Middle frontal gyrus (tissue), 1 donor: ENCODE results near the gene FAF1.

Source experiments
- DNase-seq: peaks from one replicate; pipeline ENCODE4 v3.0.0-alpha.2; 2015; ENCODE audit warnings: low spot score; ENCODE audit errors: extremely low spot score

The FAF1 gene

DNA sequence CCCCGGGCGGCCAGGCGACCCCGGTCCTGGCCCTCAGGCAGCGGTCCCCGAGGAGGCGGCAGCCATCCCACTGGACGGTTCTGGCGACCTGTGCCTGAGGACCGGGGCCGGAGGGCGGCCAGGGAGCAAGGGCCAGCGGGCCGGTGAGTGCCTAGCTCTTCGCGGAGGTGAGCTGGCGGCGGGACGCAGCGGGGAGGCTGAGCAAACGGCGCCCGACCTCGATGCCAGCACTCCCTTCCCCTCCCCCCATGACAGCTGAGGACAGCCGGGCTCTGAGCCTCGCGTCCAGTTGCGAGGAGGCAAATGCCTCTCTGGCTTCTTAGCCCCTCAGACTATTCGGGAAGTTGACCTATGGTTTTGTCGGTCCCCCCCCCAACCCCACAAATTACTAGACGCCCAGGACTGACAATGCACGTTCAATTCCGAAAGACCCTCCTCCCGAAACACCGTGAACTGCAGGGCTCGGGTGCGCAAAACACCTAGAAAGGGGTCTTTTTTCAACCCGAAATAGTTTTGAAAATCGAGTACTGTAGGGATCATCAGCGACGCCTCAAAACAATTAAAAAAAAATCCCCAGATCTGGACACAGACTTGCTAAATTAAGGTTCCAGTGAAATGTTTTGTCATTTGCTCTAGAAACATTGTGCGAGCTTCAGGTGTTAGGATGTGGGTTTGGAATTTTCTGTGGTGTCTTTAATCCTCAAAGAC, 18.2 kb upstream of the FAF1 start:
- DNase-seq: no peak

DNA sequence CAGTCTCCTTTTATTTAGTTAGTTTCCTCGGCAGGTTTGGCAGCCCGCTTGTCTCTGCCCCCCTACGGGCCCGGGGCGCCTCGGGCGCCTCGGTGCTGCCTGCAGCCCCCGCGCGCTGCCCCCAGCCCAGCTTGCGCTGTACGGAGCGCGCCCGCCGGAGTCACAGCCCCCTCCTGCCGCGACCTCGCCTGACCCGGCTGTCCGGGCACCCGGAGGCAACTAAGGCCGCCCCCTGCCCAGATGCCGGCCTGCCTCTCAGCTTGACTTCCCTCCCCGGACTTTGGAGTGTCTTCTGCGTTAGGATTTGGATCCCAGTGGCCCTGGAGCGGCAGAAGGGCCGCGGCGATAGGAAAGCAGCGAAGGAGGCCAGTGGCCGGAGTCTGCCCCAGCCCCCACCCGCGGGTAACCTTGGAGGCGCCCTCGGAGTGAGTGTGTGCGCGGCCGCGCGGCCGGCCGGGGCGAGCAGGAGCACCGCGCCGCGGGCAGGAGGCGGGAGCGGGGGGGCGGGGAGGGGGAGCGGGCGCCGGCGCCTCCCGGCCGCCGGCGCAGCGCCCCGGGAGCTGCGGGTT, 17.6 kb upstream of the FAF1 start:
- no peak for DNase-seq

DNA sequence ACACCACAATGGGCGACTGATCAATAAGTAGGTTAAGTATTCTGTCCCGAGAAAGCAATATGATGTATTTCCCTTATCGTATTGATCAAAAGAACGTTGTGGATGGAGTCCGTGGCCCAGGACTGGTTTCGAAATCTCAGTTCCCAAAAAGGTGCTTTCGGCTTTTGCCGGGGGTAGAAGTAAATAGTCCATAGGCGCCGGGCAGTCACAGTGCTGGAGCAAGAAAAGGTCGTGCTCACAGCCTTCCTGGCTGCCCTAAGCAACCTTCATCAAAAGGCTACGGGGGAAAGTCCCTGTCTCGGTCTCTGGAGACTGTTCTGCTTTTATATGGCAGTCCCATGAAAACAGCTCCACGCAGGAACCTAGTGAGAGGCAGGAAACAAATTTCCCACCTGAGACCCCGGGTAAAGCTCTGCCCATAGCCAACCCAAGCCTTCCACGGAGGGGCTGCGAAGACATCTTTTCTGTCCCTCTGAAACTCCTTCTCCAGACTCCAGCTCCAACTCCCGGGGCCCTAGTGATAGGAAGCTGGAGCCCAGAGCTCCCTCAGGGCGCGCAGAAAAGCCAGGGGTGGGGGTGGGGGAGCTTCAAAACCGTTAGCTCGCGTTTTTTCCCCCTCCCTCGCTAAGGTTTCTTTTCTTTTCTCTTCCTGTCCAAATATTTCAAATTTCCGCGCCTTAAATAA, 17.0 kb upstream of the FAF1 start:
- DNase-seq: no peak

DNA sequence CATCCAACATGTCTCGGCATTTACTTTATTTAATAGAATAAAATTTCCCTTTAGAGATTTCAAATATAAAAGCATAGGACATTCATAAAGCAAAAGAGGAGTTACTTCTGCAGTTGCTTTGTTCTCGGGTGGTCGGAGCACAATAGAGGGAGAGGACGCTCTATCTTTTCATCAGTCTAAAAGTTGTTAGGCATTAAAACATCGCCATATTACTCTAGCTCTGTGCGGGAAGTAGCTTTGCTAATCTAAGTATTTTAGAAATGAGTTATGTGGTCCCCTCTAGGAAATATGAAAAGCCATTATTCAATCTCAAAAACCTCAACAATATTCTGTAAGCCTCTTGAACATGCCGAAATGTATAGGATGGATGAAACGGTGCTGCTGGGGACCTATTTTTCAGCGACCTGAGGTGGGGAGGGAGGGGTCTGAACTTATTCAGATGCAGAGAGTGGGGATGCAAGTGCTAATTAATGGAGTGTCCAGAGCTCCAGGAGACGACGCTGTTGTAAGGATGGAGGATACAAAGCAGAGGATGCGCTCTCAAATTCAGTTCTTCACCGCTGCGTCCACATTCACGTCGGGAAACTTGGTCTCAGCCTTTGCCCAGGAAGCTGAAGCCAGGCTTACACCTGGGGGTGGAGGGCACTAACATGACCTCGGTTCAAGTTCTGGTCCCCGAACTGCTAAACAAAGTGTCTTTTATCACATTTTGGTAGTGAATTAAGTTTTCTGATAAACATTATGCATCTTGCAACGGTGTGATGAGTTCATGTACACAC, 16.2 kb upstream of the FAF1 start:
- no peak for DNase-seq

DNA sequence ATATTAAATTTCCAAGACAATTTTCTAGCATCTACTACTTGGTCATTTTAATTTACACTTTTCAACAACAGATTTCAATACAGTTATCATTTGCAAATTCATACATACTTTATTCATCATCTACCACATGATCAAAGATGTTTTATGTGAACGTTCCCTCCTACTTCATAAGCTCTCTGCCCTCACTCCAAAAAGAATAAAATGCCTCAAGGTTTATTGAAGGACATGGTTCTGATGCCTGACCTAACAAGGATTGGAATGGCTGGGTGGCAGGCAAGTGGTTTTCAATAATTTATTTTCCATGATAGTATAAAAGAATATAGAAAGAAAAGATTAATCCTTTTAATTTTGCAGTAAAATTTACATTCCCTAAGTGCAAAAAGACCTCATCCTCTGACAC, 15.4 kb upstream of the FAF1 start:
- no peak for DNase-seq

DNA sequence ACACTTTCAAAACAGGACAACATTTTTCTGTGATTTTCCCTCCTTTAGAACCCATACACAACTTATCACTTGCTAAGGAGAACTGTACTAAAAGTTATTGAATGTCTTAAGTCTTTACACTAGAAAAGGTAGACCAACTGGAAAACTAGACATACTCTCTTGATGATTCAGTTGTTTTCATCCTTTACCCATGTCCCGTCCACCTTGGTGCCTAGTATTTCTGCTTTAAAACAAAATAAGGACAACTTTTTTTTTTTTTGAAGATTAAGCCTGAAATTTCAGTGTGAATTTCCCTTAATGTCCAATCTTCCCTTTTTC, 14.5 kb upstream of the FAF1 start:
- no peak for DNase-seq

DNA sequence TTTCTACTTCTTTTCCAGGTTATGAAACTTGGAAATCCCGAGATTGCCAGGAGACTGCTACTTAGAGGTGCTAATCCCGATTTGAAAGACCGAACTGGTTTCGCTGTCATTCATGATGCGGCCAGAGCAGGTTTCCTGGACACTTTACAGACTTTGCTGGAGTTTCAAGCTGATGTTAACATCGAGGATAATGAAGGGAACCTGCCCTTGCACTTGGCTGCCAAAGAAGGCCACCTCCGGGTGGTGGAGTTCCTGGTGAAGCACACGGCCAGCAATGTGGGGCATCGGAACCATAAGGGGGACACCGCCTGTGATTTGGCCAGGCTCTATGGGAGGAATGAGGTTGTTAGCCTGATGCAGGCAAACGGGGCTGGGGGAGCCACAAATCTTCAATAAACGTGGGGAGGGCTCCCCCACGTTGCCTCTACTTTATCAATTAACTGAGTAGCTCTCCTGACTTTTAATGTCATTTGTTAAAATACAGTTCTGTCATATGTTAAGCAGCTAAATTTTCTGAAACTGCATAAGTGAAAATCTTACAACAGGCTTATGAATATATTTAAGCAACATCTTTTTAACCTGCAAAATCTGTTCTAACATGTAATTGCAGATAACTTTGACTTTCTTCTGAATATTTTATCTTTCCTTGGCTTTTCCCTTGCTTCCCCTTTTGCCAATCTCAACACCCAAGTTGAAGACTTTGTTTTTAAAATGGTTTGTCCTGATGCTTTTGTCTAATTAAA, 14.0 kb upstream of the FAF1 start:
- DNase-seq: no peak

DNA sequence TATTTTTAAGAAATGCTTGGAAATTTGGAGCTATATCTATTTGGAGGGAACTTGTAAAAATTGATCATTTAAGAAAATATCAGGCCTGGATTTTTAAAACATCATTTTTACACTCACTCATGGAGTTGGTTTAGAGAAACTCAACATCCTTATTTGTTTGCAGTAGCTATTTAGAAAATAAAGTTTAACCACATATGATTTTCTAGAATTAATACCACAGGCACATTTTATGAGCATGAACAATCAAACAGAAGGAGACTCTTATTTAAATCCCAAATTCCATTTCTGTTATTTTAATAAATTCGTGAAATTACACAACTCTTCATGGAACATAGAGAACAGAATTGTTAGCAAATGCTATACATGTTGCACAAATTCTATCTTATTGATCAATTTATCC, 13.2 kb upstream of the FAF1 start:
- no peak for DNase-seq

DNA sequence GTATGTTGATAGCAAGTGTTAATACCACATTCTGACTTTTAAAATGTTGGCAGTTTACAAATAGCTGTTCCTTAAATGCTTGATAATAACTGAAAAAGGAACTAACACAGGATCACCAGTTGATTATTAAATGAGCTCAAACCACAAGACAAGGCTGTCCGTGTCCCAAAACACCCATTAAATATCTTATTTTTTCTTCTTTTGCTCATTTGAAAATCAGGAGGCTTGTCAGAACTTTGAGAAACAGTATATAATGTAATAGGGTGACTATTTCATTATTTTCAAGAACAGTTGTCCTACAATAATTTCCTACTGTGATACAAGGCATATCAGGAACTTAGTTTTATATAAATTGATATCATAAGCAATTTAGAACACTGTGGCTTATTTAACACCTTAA, 12.7 kb upstream of the FAF1 start:
- no peak for DNase-seq

DNA sequence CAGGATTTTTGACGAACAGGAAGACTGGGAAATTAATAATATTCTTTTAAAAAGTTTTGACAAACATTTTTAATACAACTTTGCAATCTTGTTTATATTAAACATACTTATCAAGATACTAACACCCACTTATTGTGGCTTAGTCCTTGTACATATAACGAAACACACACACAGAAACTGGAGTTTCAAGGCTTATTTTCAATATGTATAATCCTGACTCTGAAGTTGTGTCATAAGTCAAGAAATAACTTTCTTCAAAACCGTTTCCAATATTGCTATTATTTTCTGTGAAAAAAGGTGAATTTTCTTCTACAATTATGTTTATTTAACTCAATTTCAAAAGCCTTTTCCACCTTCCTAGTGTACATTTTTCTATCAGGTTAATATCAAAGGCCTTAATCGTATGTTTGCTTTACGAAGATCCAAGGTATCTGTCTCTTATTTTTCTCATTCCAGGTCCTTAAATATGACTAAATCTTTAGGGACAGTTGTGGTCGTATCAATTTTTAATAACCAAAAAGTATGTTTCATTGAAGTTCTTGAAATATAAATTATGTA, 11.8 kb upstream of the FAF1 start:
- no peak for DNase-seq

DNA sequence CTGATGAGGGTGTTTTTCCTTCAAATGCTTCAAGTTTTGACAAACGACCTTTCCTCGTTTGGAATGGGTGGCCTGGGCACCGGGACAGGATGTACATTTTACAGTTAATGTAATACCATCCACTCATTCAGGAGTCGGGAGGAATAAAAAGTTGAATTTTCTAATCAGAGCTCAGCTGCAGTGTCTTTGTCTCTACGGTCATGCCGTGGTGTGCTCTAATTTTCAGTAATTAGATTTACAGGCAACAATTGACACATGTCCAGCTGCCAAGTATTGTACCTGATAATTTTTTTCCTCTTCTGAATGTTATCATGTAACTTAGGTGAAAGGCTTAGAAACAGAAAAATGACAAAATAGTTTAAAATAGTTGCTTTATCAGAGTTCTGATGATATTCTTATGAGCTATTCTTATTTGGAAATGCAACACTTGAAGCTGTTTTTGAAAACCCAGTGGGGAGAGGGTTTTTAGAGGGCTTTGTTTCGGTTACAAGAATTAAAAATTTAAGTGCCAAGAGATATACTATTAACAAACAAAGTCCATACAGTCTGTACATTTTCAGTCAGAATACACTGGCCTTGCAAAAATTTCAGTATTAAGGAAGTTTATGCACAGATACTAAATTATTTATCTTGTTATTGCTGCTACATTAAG, 11.0 kb upstream of the FAF1 start:
- DNase-seq: no peak

DNA sequence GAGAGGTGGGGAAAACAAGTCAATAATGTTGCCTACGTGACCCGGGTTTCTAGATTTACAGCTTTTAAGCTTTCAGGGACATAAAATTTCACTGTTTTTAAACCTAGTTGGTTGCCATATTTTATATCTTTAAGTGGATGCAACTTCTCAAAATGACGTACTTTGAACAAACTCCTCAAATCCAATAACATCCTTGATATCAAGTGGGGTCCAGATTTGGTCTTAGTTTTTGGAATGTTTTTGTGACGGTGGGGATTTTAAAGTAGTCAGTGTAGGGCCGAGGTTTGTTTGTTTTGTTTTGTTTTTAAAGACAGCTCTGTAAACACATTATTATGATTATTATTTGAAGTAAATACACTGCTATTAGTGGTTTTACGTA, 10.4 kb upstream of the FAF1 start:
- no peak for DNase-seq

DNA sequence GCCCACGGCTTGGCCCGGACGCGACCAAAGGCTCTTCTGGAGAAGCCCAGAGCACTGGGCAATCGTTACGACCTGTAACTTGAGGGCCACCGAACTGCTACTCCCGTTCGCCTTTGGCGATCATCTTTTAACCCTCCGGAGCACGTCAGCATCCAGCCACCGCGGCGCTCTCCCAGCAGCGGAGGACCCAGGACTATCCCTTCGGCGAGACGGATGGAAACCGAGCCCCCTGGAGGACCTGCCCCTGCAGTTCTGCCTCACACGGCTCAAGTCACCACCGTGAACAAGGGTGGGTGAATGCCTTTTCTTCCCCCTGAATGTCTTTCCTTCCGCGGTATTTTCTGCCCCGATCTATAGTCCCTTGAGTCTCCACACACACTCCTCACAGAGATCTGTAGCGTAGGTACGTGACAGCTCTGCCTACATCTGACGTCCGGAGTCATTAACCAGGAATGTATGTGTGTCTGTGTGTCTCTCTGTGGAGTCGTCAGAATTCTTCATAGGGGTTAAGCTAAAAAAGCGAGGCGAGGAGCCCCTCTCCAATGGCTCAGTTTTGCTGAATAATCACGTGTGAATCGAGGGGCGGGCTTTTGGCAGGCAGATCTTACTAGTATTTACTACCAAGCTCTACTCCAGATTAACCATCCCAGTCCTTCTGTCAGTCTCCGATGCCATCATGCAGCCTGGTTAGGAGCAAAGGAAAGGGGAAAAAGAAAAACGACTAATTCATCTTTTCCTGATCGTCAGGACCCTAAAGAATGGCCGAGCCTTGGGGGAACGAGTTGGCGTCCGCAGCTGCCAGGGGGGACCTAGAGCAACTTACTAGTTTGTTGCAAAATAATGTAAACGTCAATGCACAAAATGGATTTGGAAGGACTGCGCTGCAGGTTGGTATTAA, 9.8 kb upstream of the FAF1 start, which contains the start of gene CDKN2C:
Gene CDKN2C (plus strand): TSS at position 635 of the 898 bp plus-strand sequence. CDS start 124 bp downstream, at position 759.
- DNase-seq: no peak

DNA sequence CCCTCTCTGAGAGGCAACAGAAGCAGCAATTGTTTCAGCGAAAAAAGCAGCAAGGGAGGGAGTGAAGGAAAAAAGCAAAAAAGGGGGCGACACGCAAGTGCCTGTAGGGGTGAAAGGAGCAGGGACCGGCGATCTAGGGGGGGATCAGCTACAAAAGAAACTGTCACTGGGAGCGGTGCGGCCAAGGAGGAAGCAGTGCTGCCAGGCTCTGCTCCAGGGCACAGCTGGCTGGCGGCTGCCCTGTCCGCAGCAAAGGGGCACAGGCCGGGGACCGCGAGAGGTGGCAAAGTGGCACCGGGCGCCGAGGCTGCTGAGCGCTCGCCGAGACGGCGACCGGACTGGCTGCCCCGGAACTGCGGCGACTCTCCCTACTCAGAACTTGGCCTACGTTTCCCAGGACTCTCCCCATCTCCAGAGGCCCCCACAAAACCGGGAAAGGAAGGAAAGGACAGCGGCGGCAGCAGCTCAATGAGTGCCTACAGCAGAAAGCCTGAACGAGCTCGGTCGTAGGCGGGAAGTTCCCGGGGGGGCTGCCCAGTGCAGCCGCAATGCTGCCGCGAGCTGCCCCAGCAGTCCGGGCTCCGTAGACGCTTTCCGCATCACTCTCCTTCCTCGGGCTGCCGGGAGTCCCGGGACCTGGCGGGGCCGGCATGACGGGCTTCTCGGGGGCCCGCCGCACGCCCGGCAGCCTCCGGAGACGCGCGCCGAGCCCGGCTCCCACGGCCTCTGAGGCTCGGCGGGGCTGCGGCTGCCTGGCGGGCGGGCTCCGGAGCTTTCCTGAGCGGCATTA, 8.9 kb upstream of the FAF1 start:
- no peak for DNase-seq

DNA sequence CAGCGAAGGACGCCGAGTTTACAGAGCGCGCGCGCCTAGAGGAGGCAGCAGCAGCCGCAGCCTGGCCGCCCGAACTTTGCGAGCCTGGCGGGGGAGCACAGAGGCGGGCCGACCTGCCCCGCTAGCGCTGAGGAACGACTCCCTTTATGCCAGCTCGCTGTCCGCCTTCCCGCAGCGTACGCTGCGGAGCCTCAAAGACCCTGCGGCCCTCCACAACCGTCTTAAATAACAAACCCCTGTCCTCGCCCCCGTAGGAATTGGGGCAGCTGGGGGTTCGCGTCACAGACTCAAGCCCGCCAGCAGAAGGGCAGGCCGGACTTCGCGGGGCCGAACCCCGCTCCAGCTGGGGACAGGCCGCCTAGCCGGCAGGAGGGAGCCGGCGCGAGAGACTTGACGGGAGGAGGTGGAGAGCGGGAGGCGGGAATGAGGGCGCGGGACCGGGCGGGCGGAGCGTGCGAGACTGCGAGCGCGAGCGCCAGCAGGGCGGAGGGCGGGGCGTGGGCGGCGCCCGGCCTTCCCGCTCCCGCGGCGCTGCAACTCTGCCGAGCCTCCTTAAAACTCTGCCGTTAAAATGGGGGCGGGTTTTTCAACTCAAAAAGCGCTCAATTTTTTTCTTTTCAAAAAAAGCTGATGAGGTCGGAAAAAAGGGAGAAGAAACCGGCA, 8.2 kb upstream of the FAF1 start:
- DNase-seq: peak; percentile 83

DNA sequence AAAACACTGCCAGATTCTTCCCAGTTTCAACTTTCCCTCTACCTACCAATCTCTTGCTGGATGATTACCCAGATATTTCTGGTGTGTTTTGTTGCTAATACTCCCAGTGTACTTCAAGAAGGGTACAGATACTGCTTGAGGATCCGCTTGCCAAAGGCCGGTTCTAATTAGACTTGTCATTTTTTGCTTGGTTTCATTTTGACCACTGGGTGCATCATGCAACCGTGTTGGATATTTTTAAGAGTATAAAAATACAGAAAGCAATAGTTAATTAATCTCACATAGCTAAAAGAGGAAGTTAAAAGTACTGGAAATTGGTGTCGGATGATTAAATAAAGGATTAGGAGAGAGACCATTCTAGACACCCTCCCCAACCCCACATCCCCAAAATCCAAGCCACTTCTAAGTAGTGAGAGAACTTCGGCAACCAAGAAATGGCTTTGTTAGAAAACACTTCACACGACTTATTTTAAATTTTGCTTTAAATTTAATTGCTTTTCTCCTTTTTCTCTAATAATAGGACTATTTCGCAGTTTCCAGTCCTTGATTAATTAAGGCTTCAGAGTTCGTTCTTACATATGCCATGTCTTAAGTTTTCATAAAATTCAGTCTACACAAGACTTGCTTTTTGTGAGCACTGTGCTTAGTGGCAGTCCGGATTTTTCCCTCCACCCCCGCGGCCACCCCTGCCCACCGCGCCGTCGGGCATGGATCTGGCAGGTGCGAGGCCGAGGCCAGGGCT, 7.5 kb upstream of the FAF1 start:
- DNase-seq: no peak

DNA sequence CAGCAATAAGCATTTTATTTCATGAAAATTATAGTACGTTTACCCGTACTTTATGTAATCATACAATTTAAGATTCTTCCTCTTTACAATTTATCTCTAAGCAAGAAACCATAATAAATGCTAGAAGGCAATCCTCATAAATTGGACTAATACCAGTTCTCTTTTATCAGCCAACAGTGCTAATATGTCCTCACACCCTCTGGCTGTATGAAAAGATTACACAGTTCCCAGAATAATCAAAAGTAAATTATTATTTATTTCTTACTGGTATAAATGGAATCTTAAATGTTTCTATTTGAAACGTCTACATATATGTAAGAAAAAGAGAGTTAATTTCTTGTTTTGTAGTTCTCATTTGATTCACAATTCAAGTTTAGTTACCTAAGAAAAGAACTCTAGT, 6.9 kb upstream of the FAF1 start:
- DNase-seq: no peak

DNA sequence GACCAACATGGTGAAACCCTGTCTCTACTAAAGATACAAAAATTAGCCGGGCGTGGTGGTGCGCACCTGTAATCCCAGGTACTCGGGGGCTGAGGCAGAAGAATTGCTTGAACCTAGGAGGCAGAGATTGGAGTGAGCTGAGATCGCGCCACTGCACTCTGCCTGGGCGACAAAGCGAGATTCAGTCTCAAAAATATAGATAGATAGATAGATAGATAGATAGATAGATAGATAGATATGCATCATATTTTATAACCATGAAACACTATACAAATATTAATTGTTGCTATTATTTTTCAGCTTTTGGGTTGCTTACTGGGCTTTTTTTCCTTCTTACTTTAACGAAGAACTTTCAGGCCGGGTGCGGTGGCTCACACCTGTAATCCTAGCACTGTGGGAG, 4.8 kb upstream of the FAF1 start:
- DNase-seq: no peak
